ENCODE data around the gene HEATR5A.
"Not testable (repeated sequence)": the region's sequence is repeated elsewhere in the genome, so short reads cannot be mapped to it uniquely, and the experiment has no call there.

HEATR5A gene

GRCh38 chr14:31388687-31389413 is 31.5 kb downstream of the HEATR5A start:
- DNase-seq (ENCODE audit: low spot score) = no peak

- DNase-seq (ENCODE audit: low spot score) = no peak
Observed at GRCh38 chr14:31387091-31387490, 33.3 kb downstream of the HEATR5A start.

- no peak for DNase-seq (ENCODE audit: low spot score)
Observed at GRCh38 chr14:31386271-31386670, 34.1 kb downstream of the HEATR5A start.

GRCh38 chr14:31382221-31382620 is 38.1 kb downstream of the HEATR5A start:
- DNase-seq (ENCODE audit: low spot score) = no peak

GRCh38 chr14:31380106-31380505 is 40.2 kb downstream of the HEATR5A start:
- DNase-seq (ENCODE audit: low spot score) = no peak

GRCh38 chr14:31379125-31379947 is 41.0 kb downstream of the HEATR5A start:
- DNase-seq (ENCODE audit: low spot score) = not testable (repeated sequence)

GRCh38 chr14:31377433-31377832 is 42.9 kb downstream of the HEATR5A start:
- no peak for DNase-seq (ENCODE audit: low spot score)

- DNase-seq (ENCODE audit: low spot score) = no peak
Observed at GRCh38 chr14:31371646-31372045, 48.7 kb downstream of the HEATR5A start.

GRCh38 chr14:31363331-31364073 is 56.8 kb downstream of the HEATR5A start:
- no peak for DNase-seq (ENCODE audit: low spot score)

GRCh38 chr14:31362746-31363145 is 57.6 kb downstream of the HEATR5A start:
- DNase-seq (ENCODE audit: low spot score) = no peak

GRCh38 chr14:31361761-31362160 is 58.6 kb downstream of the HEATR5A start:
- not testable (repeated sequence) for DNase-seq (ENCODE audit: low spot score)

GRCh38 chr14:31360919-31361662 is 59.3 kb downstream of the HEATR5A start:
- DNase-seq (ENCODE audit: low spot score) = no peak

GRCh38 chr14:31357279-31357678 is 63.1 kb downstream of the HEATR5A start:
- DNase-seq (ENCODE audit: low spot score) = no peak

- DNase-seq (ENCODE audit: low spot score) = no peak
Observed at GRCh38 chr14:31346097-31346496, 74.3 kb downstream of the HEATR5A start.

GRCh38 chr14:31341280-31341679 is 79.1 kb downstream of the HEATR5A start:
- no peak for DNase-seq (ENCODE audit: low spot score)

GRCh38 chr14:31340297-31341063 is 79.9 kb downstream of the HEATR5A start:
- no peak for DNase-seq (ENCODE audit: low spot score)

- DNase-seq (ENCODE audit: low spot score) = no peak
Observed at GRCh38 chr14:31339743-31340142, 80.6 kb downstream of the HEATR5A start.

- DNase-seq (ENCODE audit: low spot score) = no peak
Observed at GRCh38 chr14:31337331-31337730, 83.0 kb downstream of the HEATR5A start.

GRCh38 chr14:31336646-31337045 is 83.7 kb downstream of the HEATR5A start:
- DNase-seq (ENCODE audit: low spot score) = no peak

GRCh38 chr14:31331395-31331794 is 89.0 kb downstream of the HEATR5A start:
- DNase-seq (ENCODE audit: low spot score) = not testable (repeated sequence)

GRCh38 chr14:31329876-31330521 is 90.4 kb downstream of the HEATR5A start:
- not testable (repeated sequence) for DNase-seq (ENCODE audit: low spot score)

Data from CD4-positive, alpha-beta T cell treated with Interleukin-2 at 100 ng/mL for 4 hours (primary cell).